Gastroesophageal sphincter (tissue), 4 donors: ENCODE measurements around the gene CARS1. TPM values are rescaled to one million over a fixed set of nuclear protein-coding genes. Genes with fewer than 3 reads are reported as not detected.
"Not testable (repeated sequence)": the region's sequence is repeated elsewhere in the genome, so short reads cannot be mapped to it uniquely, and the experiment has no call there.

Experiments used
- ATAC-seq: fragments of 150-250 bp; one replicate; pipeline ENCODE4 v1.9.1; 2016; ENCODE audit warnings: mild to moderate bottlenecking, moderate library complexity
- H3K27ac ChIP-seq, 4 donors: fragments of 200-600 bp; sonication (generic) in 3 of 4; 1 replicate in 3 of 4; 2 replicates in 1 of 4; pipeline ENCODE4 v1.5.1; 2016 to 2019
- H3K27me3 ChIP-seq: fragments of 200-600 bp; sonication (generic); one replicate; pipeline ENCODE4 v1.5.1; 2019
- H3K36me3 ChIP-seq, 2 donors: fragments of 200-600 bp; sonication (generic); one replicate each; pipeline ENCODE4 v1.5.1; 2019; ENCODE audit warnings: control low read depth in 1 of 2
- H3K4me1 ChIP-seq, 3 donors: fragments of 200-600 bp; sonication (generic); 1 replicate in 2 of 3; 2 replicates in 1 of 3; pipeline ENCODE4 v1.5.1; 2016 to 2019; ENCODE audit warnings: control low read depth in 2 of 3
- H3K4me3 ChIP-seq, 2 donors: fragments of 200-600 bp; sonication (generic); one replicate each; pipeline ENCODE4 v1.5.1; 2019; ENCODE audit warnings: mild to moderate bottlenecking in 1 of 2, moderate library complexity in 1 of 2
- H3K9me3 ChIP-seq, 3 donors: fragments of 200-600 bp; sonication (generic); one replicate each; pipeline ENCODE4 v1.5.1; 2017 to 2019; ENCODE audit warnings: control low read depth in 2 of 3
- EP300 ChIP-seq: sonication (generic); formaldehyde crosslinking; IDR thresholded peaks from one replicate; pipeline ENCODE4 v1.6.1; 2017; ENCODE audit warnings: antibody characterized with exemption, mild to moderate bottlenecking
- POLR2A ChIP-seq, 2 donors: fragments of 450-650 bp; IDR thresholded peaks; one replicate each; pipeline ENCODE4 v1.6.1; 2017; ENCODE audit warnings: antibody characterized with exemption in 2 of 2, mild to moderate bottlenecking in 2 of 2, moderate library complexity in 1 of 2
- POLR2AphosphoS5 ChIP-seq: sonication (generic); formaldehyde crosslinking; IDR thresholded peaks from one replicate; pipeline ENCODE4 v1.6.1; 2017; ENCODE audit warnings: antibody characterized with exemption
- WGBS, 2 donors: methylation state at CpG; one replicate each; pipeline ENCODE4 v1.1.5; 2018; ENCODE audit warnings: low coverage in 1 of 2; 5-methylcytosine and 5-hydroxymethylcytosine counted together
- total RNA-seq, 4 donors: library from RNA; depleted of rRNA; stranded (reverse); fragments of >200 nt; gene quantifications; one replicate each; pipeline ENCODE4 v1.1.0, GENCODE V29; 2016
- TF ChIP-seq, protein P1 (sequence below), 4 experiments: fragments of 200-600 bp in 2 of 4; fragments of 450-650 bp in 2 of 4; sonication (generic) in 1 of 4; IDR thresholded peaks; one replicate each; pipeline ENCODE4 v1.5.1; 2017 to 2019; ENCODE audit warnings: antibody characterized with exemption in 4 of 4, mild to moderate bottlenecking in 2 of 4, moderate library complexity in 2 of 4

Gene CARS1
- total RNA-seq, 4 donors from 2014 or later, result 29.1 to 41.5 (median 31.2) TPM

DNA sequence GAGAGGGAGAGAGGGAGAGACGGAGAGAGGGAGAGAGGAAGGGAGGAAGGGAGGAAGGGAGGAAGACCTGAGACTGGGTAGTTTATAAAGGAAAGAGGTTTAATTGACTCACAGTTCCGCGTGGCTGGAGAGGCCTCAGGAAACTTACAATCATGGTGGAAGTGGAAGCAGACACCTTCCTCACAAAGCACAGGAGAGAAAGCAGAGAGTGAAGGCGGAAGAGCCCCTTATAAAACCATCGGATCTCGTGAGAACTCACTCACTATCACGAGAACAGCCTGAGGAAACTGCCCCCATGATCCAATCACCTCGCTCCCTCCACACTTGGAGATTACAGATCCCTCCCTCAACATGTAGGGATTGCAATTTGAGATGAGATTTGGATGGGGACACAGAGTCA is 12.2 kb upstream of the CARS1 start:
- Histone ChIP-seq H3K36me3 (no peaks in the 10 kb centered on the region), H3K27me3 (peaks cover 6% of the 10 kb centered on the region), H3K27ac (no peak overlapping the region), H3K9me3 (no peaks in the 10 kb centered on the region), H3K4me1 (no peaks in the 10 kb centered on the region), H3K4me3 (no peak overlapping the region)
- no peak for ATAC-seq
- WGBS, 2 donors, result 79 to 92% methylated on average over 5 to 8 of the region's 8 CpGs
- TF ChIP-seq POLR2AphosphoS5 (no peak), EP300 (no peak), POLR2A (IDR thresholded peaks at IDR 0.05) (no peak)
- TF ChIP-seq, protein P1, sequence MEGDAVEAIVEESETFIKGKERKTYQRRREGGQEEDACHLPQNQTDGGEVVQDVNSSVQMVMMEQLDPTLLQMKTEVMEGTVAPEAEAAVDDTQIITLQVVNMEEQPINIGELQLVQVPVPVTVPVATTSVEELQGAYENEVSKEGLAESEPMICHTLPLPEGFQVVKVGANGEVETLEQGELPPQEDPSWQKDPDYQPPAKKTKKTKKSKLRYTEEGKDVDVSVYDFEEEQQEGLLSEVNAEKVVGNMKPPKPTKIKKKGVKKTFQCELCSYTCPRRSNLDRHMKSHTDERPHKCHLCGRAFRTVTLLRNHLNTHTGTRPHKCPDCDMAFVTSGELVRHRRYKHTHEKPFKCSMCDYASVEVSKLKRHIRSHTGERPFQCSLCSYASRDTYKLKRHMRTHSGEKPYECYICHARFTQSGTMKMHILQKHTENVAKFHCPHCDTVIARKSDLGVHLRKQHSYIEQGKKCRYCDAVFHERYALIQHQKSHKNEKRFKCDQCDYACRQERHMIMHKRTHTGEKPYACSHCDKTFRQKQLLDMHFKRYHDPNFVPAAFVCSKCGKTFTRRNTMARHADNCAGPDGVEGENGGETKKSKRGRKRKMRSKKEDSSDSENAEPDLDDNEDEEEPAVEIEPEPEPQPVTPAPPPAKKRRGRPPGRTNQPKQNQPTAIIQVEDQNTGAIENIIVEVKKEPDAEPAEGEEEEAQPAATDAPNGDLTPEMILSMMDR (IDR thresholded peaks at IDR 0.05), result no peak

DNA sequence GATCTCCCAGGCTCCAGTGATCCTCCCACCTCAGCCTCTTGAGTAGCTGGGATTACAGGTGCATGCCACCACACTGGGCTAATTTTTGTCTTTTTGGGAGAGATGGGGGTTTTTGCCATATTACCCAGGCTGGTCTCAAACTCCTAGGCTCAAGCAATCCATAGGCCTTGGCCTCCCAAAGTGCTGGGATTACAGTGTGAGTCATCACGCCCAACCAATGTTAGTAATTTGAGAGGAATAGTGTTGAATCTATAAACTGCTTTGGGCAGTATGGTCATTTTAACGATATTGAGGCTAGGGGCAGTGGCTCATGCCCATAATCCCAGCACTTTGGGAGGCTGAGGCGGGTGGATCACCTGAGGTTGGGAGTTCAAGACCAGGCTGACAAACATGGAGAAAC is 9.1 kb upstream of the CARS1 start:
- H3K27ac ChIP-seq, H3K4me3 ChIP-seq, H3K9me3 ChIP-seq, H3K36me3 ChIP-seq, H3K27me3 ChIP-seq, H3K4me1 ChIP-seq, ATAC-seq: not testable (repeated sequence)
- WGBS, 2 donors, result 80 to 97% methylated on average over 1 to 3 of the region's 3 CpGs

DNA sequence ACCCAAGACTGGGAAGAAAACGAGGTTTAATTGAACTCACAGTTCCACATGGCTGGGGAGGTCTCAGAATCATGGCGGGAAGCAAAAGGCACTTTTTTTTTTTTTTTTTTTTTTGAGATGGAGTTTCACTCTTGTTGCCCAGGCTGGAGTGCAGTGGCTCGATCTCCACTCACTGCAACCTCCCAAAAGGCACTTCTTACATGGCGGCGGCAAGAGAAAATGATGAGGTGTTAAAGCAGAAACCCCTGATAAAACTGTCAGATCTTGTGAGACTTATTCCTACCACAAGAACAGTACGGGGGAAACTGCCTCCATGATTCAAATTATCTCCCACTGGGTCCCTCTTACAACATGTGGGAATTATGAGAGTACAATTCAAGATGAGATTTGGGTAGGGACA is 7.5 kb upstream of the CARS1 start:
- H3K27me3 ChIP-seq, H3K4me1 ChIP-seq, H3K4me3 ChIP-seq, ATAC-seq, H3K36me3 ChIP-seq, H3K9me3 ChIP-seq, H3K27ac ChIP-seq: not testable (repeated sequence)
- WGBS, 2 donors, result 74 to 89% methylated on average over 3 to 5 of the region's 6 CpGs

DNA sequence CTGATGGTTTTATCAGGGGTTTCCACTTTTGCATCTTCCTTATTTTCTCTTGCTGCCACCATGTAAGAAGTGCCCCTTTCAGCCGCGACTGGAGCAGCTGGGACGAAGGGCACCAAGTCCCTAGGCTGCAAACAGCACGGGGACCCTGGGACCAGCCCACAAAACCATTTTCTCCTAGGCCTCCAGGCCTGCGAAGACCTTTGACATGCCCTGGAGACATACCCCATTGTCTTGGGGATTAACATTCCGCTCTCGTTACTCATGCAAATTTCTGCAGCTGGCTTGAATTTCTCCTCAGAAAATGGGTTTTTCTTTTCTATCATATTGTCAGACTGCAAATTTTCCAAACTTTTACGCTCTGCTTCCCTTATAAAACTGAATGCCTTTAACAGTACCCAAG is 6.7 kb upstream of the CARS1 start:
- H3K27me3 ChIP-seq, H3K9me3 ChIP-seq, H3K4me3 ChIP-seq, H3K4me1 ChIP-seq, H3K27ac ChIP-seq, H3K36me3 ChIP-seq, ATAC-seq: not testable (repeated sequence)
- 61 to 77% methylated on average over 6 to 8 of the region's 8 CpGs for WGBS, 2 donors

DNA sequence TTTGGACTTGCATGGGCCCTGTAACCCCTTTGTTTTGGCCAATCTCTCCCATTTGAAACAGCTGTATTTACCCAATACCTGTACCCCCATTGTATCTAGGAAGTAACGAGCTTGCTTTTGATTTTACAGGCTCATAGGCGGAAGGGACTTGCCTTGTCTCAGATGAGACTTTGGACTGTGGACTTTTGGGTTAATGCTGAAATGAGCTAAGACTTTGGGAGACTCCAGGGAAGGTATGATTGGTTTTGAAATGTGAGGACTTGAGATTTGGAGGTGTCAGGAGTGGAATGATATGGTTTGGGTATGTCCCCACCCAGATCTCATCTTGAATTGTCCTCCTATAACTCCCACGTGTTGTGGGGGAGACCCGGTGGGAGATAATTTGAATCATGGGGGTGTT is 6.2 kb upstream of the CARS1 start:
- H3K4me1 ChIP-seq, H3K27ac ChIP-seq, H3K9me3 ChIP-seq, H3K27me3 ChIP-seq, H3K4me3 ChIP-seq, ATAC-seq, H3K36me3 ChIP-seq: not testable (repeated sequence)
- WGBS, 2 donors, result 67 to 83% methylated on average over 1 to 4 of the region's 4 CpGs

DNA sequence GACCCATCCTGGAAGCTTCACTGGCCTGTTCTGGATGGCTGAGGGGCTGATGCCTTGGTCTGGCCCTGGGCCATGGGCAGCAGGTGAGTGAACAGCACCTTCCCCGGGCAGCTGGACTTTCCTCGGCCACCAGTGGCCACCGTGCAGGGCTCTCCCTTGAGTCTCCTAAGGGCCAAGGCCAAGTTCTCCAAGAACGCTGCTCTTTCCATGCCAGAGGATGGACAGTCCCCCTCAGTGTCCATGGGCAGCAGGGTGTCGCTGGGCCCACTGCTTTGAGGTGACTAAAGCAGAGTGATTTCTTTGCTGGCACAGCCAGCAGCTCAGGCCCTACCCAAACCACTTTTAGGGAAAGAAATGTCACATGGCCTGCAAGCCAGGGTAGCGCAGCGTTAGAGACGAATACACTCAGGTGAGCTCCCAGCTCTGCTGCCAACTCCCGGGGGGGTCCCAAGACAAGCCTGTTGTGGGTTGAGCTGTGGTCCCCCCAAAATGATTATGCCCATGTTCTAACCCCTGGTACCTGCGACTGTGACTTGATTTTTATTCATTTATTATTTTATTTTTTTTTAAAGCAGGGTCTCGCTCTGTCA is 3.3 kb upstream of the CARS1 start:
- no peak for ATAC-seq

More for the DNA sequence above, 3.3 kb upstream of the CARS1 start:
- Histone ChIP-seq H3K36me3 (no peaks in the 10 kb centered on the region), H3K4me1 (peaks cover 0 to 30% (median 8%) of the 10 kb centered on the region in 3 donors), H3K27ac (no peak overlapping the region), H3K27me3 (no peaks in the 10 kb centered on the region), H3K4me3 (no peak overlapping the region), H3K9me3 (no peaks in the 10 kb centered on the region)
- no peak for TF ChIP-seq POLR2A (IDR thresholded peaks at IDR 0.05)
- TF ChIP-seq, protein P1 (IDR thresholded peaks at IDR 0.05), result no peak
- TF ChIP-seq EP300, result no peak
- TF ChIP-seq POLR2AphosphoS5, result no peak
- WGBS, 2 donors, result 85 to 94% methylated on average over 3 to 6 of the region's 11 CpGs
